Measurements from ENCODE around the gene IFNB1. TPM values are rescaled to one million over a fixed set of nuclear protein-coding genes. Genes with fewer than 3 reads are reported as not detected.
A peak's percentile ranks its signal among the peaks of the same experiment; 100 is the strongest.

IFNB1 gene
- total RNA-seq, 1 donor = 7.8 TPM

DNA sequence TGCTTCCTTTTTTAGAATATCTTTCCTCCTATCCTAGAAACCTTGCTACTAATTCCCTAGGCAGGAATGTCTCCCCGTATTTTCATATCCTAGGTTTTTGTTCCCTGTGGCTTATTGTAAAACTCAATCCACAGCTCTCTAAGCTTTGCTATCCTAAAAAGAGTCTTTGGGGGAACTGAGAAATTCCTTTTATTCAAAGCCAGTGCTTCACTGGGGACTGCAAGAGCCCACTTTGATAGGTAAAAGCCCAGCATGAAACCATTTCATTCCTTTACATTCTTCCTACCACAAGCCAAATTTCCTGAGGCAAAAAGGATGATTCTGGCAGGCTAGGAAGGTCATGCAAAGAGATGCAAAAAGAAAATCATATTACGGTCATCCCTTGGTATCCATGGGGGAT is 40.5 kb downstream of the IFNB1 start:
- no peaks in the 10 kb centered on the region for H3K9me3 ChIP-seq (ENCODE audit: low read depth, low read length)
- no peak overlapping the region for H3K4me3 ChIP-seq (ENCODE audit: low read length)
- H3K27me3 ChIP-seq (ENCODE audit: insufficient read depth, low read length) = no peaks in the 10 kb centered on the region
- peaks cover 1% of the 10 kb centered on the region for H3K4me1 ChIP-seq (ENCODE audit: insufficient read depth, low read length)

DNA sequence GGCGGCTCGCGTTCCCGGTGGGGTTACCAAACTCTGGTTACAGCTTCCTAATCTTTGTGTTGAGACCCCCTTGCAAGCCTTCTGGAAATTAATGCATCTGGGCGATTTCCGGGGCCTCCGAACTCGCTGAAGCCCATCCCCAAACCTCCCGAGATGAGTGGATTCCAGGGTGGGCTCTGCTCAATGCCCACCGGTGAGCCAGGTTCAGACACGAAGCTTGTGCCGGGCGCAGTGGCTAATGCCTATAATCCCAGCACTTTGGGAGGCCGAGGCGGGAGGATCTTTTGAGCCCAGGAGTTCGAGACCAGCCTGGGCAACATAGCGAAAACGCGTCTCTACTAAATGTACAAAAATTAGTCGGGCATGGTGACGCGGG is 45.9 kb downstream of the IFNB1 start:
- Histone ChIP-seq H3K9me3 (ENCODE audit: low read depth, low read length) (no peaks in the 10 kb centered on the region), H3K4me3 (ENCODE audit: low read length) (peak overlapping the region; percentile 84), H3K27me3 (ENCODE audit: insufficient read depth, low read length) (no peaks in the 10 kb centered on the region), H3K4me1 (ENCODE audit: insufficient read depth, low read length) (peaks cover 45% of the 10 kb centered on the region)

DNA sequence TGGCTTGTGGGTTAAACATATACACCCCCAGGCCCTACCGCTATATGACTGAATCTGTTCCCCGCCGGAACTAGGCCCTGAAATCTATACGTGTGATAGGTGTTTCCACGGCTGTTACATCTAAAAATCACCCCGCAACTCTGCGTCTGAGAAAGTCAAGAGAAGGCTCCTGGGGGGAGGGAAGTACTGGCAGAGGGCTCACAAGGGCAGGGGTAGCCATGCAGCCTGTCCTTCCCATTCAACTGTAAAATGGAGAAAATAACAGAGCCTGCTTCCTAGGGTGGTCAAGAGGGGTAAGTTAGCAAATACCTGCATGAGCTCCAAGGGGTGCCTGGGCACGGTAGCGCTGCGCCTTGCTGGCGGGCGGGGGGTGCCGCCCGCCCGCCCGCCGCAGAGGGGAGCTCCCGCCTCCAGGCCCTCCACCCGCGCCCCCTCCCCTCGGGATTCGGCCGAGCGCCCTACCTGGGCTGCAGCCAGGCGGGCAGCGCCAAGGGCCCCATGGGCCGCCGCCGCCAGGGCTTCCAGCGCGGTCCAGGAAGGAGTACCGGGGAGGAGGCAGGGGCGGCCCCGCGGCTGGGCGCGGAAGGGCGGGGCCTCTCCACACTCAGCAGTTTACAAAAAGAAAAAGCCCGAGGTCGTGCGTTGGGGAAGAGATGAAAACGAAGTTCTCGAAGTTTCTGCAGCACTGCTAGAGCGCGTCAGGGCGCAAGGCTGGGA is 46.5 kb downstream of the IFNB1 start, which contains the start of gene HACD4:
Gene HACD4 (minus strand): TSS at position 550 of the 717 bp plus-strand sequence. CDS start 50 bp downstream, at position 500.
- Histone ChIP-seq H3K4me3 (ENCODE audit: low read length) (peak within 1 kb of the TSS; percentile 84), H3K27me3 (ENCODE audit: insufficient read depth, low read length) (no peaks in the 10 kb centered on the region), H3K9me3 (ENCODE audit: low read depth, low read length) (no peaks in the 10 kb centered on the region), H3K4me1 (ENCODE audit: insufficient read depth, low read length) (peaks cover 49% of the 10 kb centered on the region)

DNA sequence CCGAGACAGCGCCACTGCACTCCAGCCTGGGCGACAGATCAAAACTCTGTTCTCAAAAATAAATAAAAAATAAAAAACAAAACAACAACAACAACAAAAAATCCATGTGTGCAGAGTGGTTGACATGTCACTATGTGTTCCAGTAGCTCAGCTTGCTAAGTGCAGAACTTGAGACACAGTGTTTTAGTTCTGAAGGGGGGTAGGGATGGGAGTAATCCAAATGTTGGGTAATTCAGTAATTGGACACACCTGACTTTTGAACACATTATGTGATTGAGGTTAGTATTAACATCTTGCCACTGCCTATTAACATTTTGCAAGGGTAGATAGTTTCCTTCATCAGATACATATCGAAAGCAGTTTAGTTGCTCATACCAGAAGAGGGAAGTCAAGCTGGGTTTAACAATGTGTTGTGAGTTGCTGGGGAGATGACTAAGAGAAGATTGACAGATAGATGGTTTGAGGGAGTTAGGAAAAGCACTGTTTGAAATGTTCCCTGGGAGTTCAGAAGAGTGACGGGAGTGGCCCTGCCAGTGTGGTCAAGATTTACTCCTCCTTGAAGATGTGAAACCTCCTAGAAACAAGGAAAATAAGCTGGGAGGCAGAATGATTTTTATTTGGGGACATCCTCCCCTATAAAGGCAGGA is 47.2 kb downstream of the IFNB1 start:
- Histone ChIP-seq H3K9me3 (ENCODE audit: low read depth, low read length) (no peaks in the 10 kb centered on the region), H3K4me1 (ENCODE audit: insufficient read depth, low read length) (peaks cover 52% of the 10 kb centered on the region), H3K27me3 (ENCODE audit: insufficient read depth, low read length) (no peaks in the 10 kb centered on the region), H3K4me3 (ENCODE audit: low read length) (peak overlapping the region; percentile 84)

DNA sequence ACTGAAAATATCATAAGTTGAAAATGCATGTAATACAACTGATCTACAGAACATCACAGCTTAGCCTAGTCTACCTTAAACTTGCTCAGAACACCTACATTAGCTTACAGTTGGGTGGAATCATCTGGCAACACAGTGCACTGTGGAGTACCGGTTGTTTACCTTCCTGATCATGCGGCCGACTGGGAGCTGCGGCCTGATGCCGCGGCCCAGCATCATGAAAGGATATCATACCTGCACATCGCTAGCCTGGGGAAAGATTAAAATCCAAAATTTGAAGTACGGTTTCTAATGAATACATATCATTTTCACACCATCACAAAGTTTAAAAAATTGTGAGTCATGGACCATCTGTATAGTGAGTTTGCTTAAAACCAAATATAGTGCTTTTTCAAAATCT is 48.1 kb downstream of the IFNB1 start:
- no peaks in the 10 kb centered on the region for H3K27me3 ChIP-seq (ENCODE audit: insufficient read depth, low read length)
- H3K4me3 ChIP-seq (ENCODE audit: low read length) = no peak overlapping the region
- no peaks in the 10 kb centered on the region for H3K9me3 ChIP-seq (ENCODE audit: low read depth, low read length)
- H3K4me1 ChIP-seq (ENCODE audit: insufficient read depth, low read length) = peaks cover 52% of the 10 kb centered on the region

DNA sequence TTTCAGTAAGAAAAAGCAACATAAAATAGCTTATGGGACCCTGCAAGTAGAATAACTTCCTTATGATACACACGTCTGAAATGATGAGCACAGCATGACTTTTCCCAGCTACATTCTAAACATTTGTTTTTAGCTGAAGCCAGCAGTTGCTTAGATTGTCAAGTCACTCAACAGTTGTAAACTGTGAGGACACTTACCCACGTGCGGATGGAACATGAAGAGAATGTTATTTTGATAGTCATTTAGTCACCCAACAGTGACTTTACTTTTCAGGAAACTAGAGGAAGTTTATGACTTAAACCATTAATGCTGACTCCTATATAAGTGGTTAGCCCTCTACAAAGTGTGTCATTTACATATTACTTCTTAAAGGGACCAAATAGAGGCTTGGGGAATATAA is 49.3 kb downstream of the IFNB1 start:
- Histone ChIP-seq H3K4me1 (ENCODE audit: insufficient read depth, low read length) (peaks cover 60% of the 10 kb centered on the region), H3K4me3 (ENCODE audit: low read length) (no peak overlapping the region), H3K27me3 (ENCODE audit: insufficient read depth, low read length) (no peaks in the 10 kb centered on the region), H3K9me3 (ENCODE audit: low read depth, low read length) (no peaks in the 10 kb centered on the region)

DNA sequence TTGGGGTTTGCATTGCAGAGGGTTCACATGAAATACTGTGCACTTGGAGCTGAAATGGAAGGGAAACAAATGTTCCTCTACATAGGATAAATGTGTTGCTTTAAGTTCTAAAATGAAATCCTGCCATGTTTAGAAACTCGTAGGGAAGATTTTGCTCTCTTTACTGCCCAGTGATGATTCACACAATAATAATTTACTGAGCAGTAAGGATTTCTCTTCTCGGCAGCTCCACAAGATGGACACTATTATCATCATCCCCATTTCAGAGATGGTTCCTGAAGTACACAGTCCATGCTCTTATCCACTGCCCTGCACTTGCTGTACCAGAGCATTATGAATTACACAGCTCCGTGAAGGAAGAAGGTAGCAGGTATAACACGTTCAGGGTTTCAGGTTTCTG is 50.4 kb downstream of the IFNB1 start:
- peaks cover 62% of the 10 kb centered on the region for H3K4me1 ChIP-seq (ENCODE audit: insufficient read depth, low read length)
- no peaks in the 10 kb centered on the region for H3K9me3 ChIP-seq (ENCODE audit: low read depth, low read length)
- H3K4me3 ChIP-seq (ENCODE audit: low read length) = no peak overlapping the region

More for the DNA sequence above, 50.4 kb downstream of the IFNB1 start:
- H3K27me3 ChIP-seq (ENCODE audit: insufficient read depth, low read length) = no peaks in the 10 kb centered on the region

Other genes starting within 250 kb of the IFNB1 start
- 25.4 TPM for gene HACD4, start 46.3 kb downstream of the IFNB1 start, total RNA-seq
- gene IFNW1, start 63.9 kb upstream of the IFNB1 start, total RNA-seq = 0.10 TPM
- gene IFNA21, start 88.7 kb upstream of the IFNB1 start, total RNA-seq = not detected
- not detected for gene IFNA4, start 109.6 kb upstream of the IFNB1 start, total RNA-seq
- not detected for gene IFNA7, start 124.3 kb upstream of the IFNB1 start, total RNA-seq
- gene IFNA10, start 129.2 kb upstream of the IFNB1 start, total RNA-seq = not detected
- not detected for gene IFNA16, start 139.4 kb upstream of the IFNB1 start, total RNA-seq
- gene IFNA17, start 150.3 kb upstream of the IFNB1 start, total RNA-seq = not detected
- gene IFNA14, start 162.1 kb upstream of the IFNB1 start, total RNA-seq = not detected
- gene IFNA5, start 227.4 kb upstream of the IFNB1 start, total RNA-seq = 0.10 TPM

All from mononuclear cell (primary cell).